ENCODE measurements around the gene PRKAG2. TPM values are rescaled to one million over a fixed set of nuclear protein-coding genes. Genes with fewer than 3 reads are reported as not detected.

Gene PRKAG2
- total RNA-seq, 4 donors from 2014 or later: 25.1 to 57.8 (median 46.7) TPM

GRCh38 chr7:151735186-151735850 is 141.6 kb downstream of the PRKAG2 start:
- DNase-seq: no peak
- H3K27ac ChIP-seq: peak overlapping the region in 3 of 4 donors; percentile 64 to 70 (median 64)
- TF ChIP-seq EP300 (IDR thresholded peaks at IDR 0.05; ENCODE audit: low read depth): no peak
- TF ChIP-seq POLR2AphosphoS5 (IDR thresholded peaks at IDR 0.05): no peak
- no peak for TF ChIP-seq CTCF (IDR thresholded peaks at IDR 0.05)
- no peak for TF ChIP-seq POLR2A (IDR thresholded peaks at IDR 0.05)
- intact Hi-C loops (cut with DNase I; ENCODE audit: low total_unique reads) (no loop called here), in situ Hi-C loops (cut with MboI; ENCODE audit: low pct_ligation_motif_present in 1 of 4, low pct_unique_long_range_greater_than_20kb in 1 of 4, low sequenced_read_pairs in 3 of 4) (loop anchor here in 2 of 4 donors (25.0 kb wide), 2 partner anchors 98 to 273 kb away; no protein-coding TSS in a partner anchor)
- 57 to 66% methylated on average over 5 to 9 of the region's 9 CpGs for WGBS, 2 donors (ENCODE audit: low coverage in 1 of 2)
- no peaks in the 10 kb centered on the region for H3K9me3 ChIP-seq
- H3K4me3 ChIP-seq: peak overlapping the region in 2 of 4 donors; percentile 9 to 34
- no peaks in the 10 kb centered on the region for H3K27me3 ChIP-seq
- H3K4me1 ChIP-seq: peaks cover 0 to 14% (median 0%) of the 10 kb centered on the region in 4 donors
- no peaks in the 10 kb centered on the region for H3K36me3 ChIP-seq

- no peaks in the 10 kb centered on the region for H3K27me3 ChIP-seq
- 87 to 88% methylated on average over 8 to 9 of the region's 9 CpGs for WGBS, 2 donors (ENCODE audit: low coverage in 1 of 2)
- intact Hi-C loops (cut with DNase I; ENCODE audit: low total_unique reads) (no loop called here), in situ Hi-C loops (cut with MboI; ENCODE audit: low pct_ligation_motif_present in 1 of 4, low pct_unique_long_range_greater_than_20kb in 1 of 4, low sequenced_read_pairs in 3 of 4) (loop anchor here in 2 of 4 donors (25.0 kb wide), 2 partner anchors 96 to 271 kb away; no protein-coding TSS in a partner anchor)
- H3K4me1 ChIP-seq: peaks cover 1 to 17% (median 2%) of the 10 kb centered on the region in 4 donors
- no peak overlapping the region for H3K4me3 ChIP-seq
- DNase-seq: no peak
- no peaks in the 10 kb centered on the region for H3K9me3 ChIP-seq
- TF ChIP-seq POLR2A (IDR thresholded peaks at IDR 0.05) (no peak), EP300 (IDR thresholded peaks at IDR 0.05; ENCODE audit: low read depth) (no peak), POLR2AphosphoS5 (IDR thresholded peaks at IDR 0.05) (no peak)
- H3K27ac ChIP-seq: no peak overlapping the region
- no peaks in the 10 kb centered on the region for H3K36me3 ChIP-seq
Measured at GRCh38 chr7:151732834-151733592, 143.9 kb downstream of the PRKAG2 start.

GRCh38 chr7:151732292-151732691 is 144.6 kb downstream of the PRKAG2 start:
- 91 to 92% methylated on average over 13 of the region's 13 CpGs for WGBS, 2 donors (ENCODE audit: low coverage in 1 of 2)
- in situ Hi-C loops (cut with MboI; ENCODE audit: low pct_ligation_motif_present in 1 of 4, low pct_unique_long_range_greater_than_20kb in 1 of 4, low sequenced_read_pairs in 3 of 4) (loop anchor here in 2 of 4 donors (25.0 kb wide), 2 partner anchors 95 to 270 kb away; no protein-coding TSS in a partner anchor), intact Hi-C loops (cut with DNase I; ENCODE audit: low total_unique reads) (no loop called here)
- no peak overlapping the region for H3K4me3 ChIP-seq
- H3K27ac ChIP-seq: no peak overlapping the region
- no peak for DNase-seq
- TF ChIP-seq POLR2AphosphoS5 (IDR thresholded peaks at IDR 0.05) (no peak), CTCF (IDR thresholded peaks at IDR 0.05) (no peak), POLR2A (IDR thresholded peaks at IDR 0.05) (no peak), EP300 (IDR thresholded peaks at IDR 0.05; ENCODE audit: low read depth) (no peak)
- H3K9me3 ChIP-seq: no peaks in the 10 kb centered on the region
- H3K4me1 ChIP-seq: peaks cover 8 to 22% (median 10%) of the 10 kb centered on the region in 4 donors
- H3K27me3 ChIP-seq: no peaks in the 10 kb centered on the region
- H3K36me3 ChIP-seq: no peaks in the 10 kb centered on the region

- in situ Hi-C loops (cut with MboI; ENCODE audit: low pct_ligation_motif_present in 1 of 4, low pct_unique_long_range_greater_than_20kb in 1 of 4, low sequenced_read_pairs in 3 of 4): loop anchor here in 2 of 4 donors (25.0 kb wide), 2 partner anchors 94 to 269 kb away; no protein-coding TSS in a partner anchor
- intact Hi-C loops (cut with DNase I; ENCODE audit: low total_unique reads): no loop called here
- Histone ChIP-seq H3K27me3 (no peaks in the 10 kb centered on the region), H3K4me3 (no peak overlapping the region), H3K27ac (no peak overlapping the region), H3K9me3 (no peaks in the 10 kb centered on the region), H3K36me3 (no peaks in the 10 kb centered on the region), H3K4me1 (peaks cover 11 to 16% (median 12%) of the 10 kb centered on the region in 4 donors)
- no peak for TF ChIP-seq EP300 (IDR thresholded peaks at IDR 0.05; ENCODE audit: low read depth)
- WGBS, 2 donors (ENCODE audit: low coverage in 1 of 2): 71 to 85% methylated on average over 5 to 8 of the region's 8 CpGs
- DNase-seq: no peak
Measured at GRCh38 chr7:151731022-151731441, 145.9 kb downstream of the PRKAG2 start.

- in situ Hi-C loops (cut with MboI; ENCODE audit: low pct_ligation_motif_present in 1 of 4, low pct_unique_long_range_greater_than_20kb in 1 of 4, low sequenced_read_pairs in 3 of 4) (loop anchor here in 2 of 4 donors (25.0 kb wide), 2 partner anchors 93 to 268 kb away; no protein-coding TSS in a partner anchor), intact Hi-C loops (cut with DNase I; ENCODE audit: low total_unique reads) (no loop called here)
- Histone ChIP-seq H3K4me1 (peaks cover 11 to 12% (median 12%) of the 10 kb centered on the region in 4 donors), H3K36me3 (no peaks in the 10 kb centered on the region), H3K27ac (no peak overlapping the region), H3K4me3 (no peak overlapping the region), H3K9me3 (no peaks in the 10 kb centered on the region), H3K27me3 (no peaks in the 10 kb centered on the region)
- no peak for DNase-seq
- WGBS, 2 donors (ENCODE audit: low coverage in 1 of 2): 88 to 89% methylated on average over 2 to 9 of the region's 9 CpGs
- TF ChIP-seq CTCF (IDR thresholded peaks at IDR 0.05) (no peak), POLR2AphosphoS5 (IDR thresholded peaks at IDR 0.05) (no peak), POLR2A (IDR thresholded peaks at IDR 0.05) (no peak), EP300 (IDR thresholded peaks at IDR 0.05; ENCODE audit: low read depth) (no peak)
Measured at GRCh38 chr7:151730591-151730990, 146.3 kb downstream of the PRKAG2 start.

All from transverse colon (tissue), 4 donors.